Right atrium auricular region (tissue), 2 donors: ENCODE data around the gene GPC6. TPM values are rescaled to one million over a fixed set of nuclear protein-coding genes. Genes with fewer than 3 reads are reported as not detected.

ENCODE experiments used
- DNase-seq: peaks from one replicate; pipeline ENCODE4 v3.0.0-alpha.2; 2019; ENCODE audit warnings: low spot score
- H3K27ac ChIP-seq, 2 donors: fragments of 200-600 bp; sonication (generic); 1 replicate in 1 of 2; 2 replicates in 1 of 2; pipeline ENCODE4 v1.5.1; 2016 to 2019
- H3K27me3 ChIP-seq, 2 donors: fragments of 200-600 bp; sonication (generic); one replicate each; pipeline versions ENCODE4 v1.5.1 to v1.6.0; 2017 to 2019
- H3K36me3 ChIP-seq: fragments of 200-600 bp; sonication (generic); one replicate; pipeline ENCODE4 v1.5.1; 2016
- H3K4me1 ChIP-seq, 2 donors: fragments of 200-600 bp; sonication (generic); one replicate each; pipeline versions ENCODE4 v1.5.1 to v1.6.0; 2017 to 2019
- H3K4me3 ChIP-seq, 2 donors: fragments of 200-600 bp; sonication (generic); 1 replicate in 1 of 2; 2 replicates in 1 of 2; pipeline ENCODE4 v1.5.1; 2017 to 2019; ENCODE audit warnings: mild to moderate bottlenecking in 1 of 2, moderate library complexity in 1 of 2
- H3K9me3 ChIP-seq, 2 donors: fragments of 200-600 bp; sonication (generic); one replicate each; pipeline ENCODE4 v1.5.1; 2019
- total RNA-seq, 2 donors: library from RNA; depleted of rRNA; stranded (reverse); fragments of >200 nt; gene quantifications; one replicate each; pipeline ENCODE4 v1.1.0, GENCODE V29; 2016
- TF ChIP-seq, protein P1 (sequence below), 2 donors: fragments of 200-600 bp; sonication (generic); IDR thresholded peaks; one replicate each; pipeline ENCODE4 v1.5.1; 2019; ENCODE audit warnings: antibody characterized with exemption in 2 of 2

GPC6 gene
- total RNA-seq, 2 donors from 2014 or later = 1.3 to 3.8 TPM

DNA sequence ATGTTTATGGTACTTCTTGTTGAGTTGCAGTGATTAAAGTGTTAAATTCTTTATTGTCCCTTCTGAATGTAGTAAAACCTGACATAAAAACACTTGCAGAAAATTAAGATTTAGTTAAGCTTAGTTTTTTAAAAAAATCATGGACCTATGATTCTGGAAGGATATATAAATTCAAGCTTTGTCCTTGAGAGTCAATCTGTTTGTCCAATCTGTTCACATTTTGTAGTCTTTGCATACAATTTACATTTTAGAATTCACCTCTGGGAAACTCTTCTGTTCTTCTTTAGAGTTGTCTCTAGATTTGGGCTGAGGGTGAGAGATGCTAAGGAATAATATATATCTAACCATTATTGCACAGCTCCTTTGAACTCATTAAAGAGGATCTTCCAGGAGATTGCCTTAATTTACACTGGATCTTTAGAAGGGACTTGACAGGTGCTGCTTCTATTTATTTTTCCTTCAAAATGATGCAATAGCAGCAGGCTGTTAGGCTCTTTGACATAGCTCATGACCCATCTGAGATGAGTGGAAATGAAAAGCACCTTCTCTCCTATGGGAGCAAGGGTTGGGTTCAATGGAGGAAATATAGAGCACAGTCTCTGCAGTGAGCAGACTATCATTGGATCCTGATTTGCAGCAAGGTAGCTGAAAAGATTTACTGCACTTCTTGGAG is 433.9 kb downstream of the GPC6 start:
- no peak overlapping the region for H3K27ac ChIP-seq
- TF ChIP-seq, protein P1, sequence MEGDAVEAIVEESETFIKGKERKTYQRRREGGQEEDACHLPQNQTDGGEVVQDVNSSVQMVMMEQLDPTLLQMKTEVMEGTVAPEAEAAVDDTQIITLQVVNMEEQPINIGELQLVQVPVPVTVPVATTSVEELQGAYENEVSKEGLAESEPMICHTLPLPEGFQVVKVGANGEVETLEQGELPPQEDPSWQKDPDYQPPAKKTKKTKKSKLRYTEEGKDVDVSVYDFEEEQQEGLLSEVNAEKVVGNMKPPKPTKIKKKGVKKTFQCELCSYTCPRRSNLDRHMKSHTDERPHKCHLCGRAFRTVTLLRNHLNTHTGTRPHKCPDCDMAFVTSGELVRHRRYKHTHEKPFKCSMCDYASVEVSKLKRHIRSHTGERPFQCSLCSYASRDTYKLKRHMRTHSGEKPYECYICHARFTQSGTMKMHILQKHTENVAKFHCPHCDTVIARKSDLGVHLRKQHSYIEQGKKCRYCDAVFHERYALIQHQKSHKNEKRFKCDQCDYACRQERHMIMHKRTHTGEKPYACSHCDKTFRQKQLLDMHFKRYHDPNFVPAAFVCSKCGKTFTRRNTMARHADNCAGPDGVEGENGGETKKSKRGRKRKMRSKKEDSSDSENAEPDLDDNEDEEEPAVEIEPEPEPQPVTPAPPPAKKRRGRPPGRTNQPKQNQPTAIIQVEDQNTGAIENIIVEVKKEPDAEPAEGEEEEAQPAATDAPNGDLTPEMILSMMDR (IDR thresholded peaks at IDR 0.05) = no peak

GRCh38 chr13:93670866-93671265 is 444.3 kb downstream of the GPC6 start:
- no peak for DNase-seq
- Histone ChIP-seq H3K27ac (no peak overlapping the region), H3K9me3 (no peaks in the 10 kb centered on the region), H3K36me3 (no peaks in the 10 kb centered on the region), H3K4me3 (no peak overlapping the region), H3K27me3 (no peaks in the 10 kb centered on the region), H3K4me1 (no peaks in the 10 kb centered on the region)
- TF ChIP-seq, protein P1 (IDR thresholded peaks at IDR 0.05) = no peak

More for the DNA sequence above, 433.9 kb downstream of the GPC6 start:
- no peak for DNase-seq
- Histone ChIP-seq H3K27me3 (no peaks in the 10 kb centered on the region), H3K4me1 (no peaks in the 10 kb centered on the region), H3K4me3 (no peak overlapping the region), H3K36me3 (no peaks in the 10 kb centered on the region), H3K9me3 (peaks cover 0 to 24% of the 10 kb centered on the region in 2 donors)

DNA sequence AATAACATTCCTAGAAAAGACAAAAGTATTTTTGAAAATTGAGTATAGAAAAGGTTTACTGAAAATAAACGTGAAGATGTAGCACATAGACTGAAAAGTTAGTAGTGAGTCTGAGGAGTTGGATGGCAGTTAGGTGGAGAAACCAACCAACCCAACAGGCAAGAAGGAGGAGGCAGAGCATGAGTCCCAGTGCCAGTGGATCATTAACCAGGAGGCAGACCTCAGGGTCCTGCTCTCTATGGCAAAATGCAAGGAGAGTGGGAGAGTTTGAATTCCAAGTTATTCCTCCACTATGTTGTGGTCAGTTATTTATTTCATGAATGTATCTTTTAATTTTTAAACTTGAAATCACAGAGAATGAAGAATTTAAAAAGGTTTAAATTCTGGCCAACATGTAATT is 446.4 kb downstream of the GPC6 start:
- H3K36me3 ChIP-seq = no peaks in the 10 kb centered on the region
- H3K27ac ChIP-seq = no peak overlapping the region
- H3K27me3 ChIP-seq = no peaks in the 10 kb centered on the region
- DNase-seq = no peak
- H3K4me1 ChIP-seq = no peaks in the 10 kb centered on the region
- no peaks in the 10 kb centered on the region for H3K9me3 ChIP-seq
- no peak overlapping the region for H3K4me3 ChIP-seq
- TF ChIP-seq, protein P1 (IDR thresholded peaks at IDR 0.05) = no peak

DNA sequence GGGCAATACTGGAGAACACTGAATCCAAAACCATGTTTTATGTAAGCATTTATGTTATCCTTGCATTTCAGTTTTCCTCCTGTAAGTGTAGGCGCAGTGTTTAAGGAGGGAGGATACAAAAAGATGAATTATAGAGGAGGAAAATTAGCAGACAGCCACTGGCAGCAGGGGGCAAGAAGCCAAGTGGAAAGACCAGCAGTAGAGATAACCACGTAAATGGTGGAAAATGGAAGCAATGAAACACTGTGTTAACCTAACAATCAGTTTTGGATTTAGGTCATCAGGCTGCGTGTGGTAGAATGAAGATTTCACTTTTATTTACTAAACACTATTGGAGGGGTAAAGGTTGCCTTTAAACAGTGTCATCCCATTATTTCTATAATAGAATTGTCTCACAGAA is 447.3 kb downstream of the GPC6 start:
- Histone ChIP-seq H3K4me3 (no peak overlapping the region), H3K27me3 (no peaks in the 10 kb centered on the region), H3K27ac (no peak overlapping the region), H3K36me3 (no peaks in the 10 kb centered on the region), H3K4me1 (no peaks in the 10 kb centered on the region), H3K9me3 (no peaks in the 10 kb centered on the region)
- no peak for DNase-seq
- TF ChIP-seq, protein P1 (IDR thresholded peaks at IDR 0.05) = no peak

GRCh38 chr13:93674337-93674755 is 447.7 kb downstream of the GPC6 start:
- H3K4me3 ChIP-seq = no peak overlapping the region
- no peaks in the 10 kb centered on the region for H3K27me3 ChIP-seq
- TF ChIP-seq, protein P1 (IDR thresholded peaks at IDR 0.05) = no peak
- no peak overlapping the region for H3K27ac ChIP-seq
- no peaks in the 10 kb centered on the region for H3K36me3 ChIP-seq
- no peaks in the 10 kb centered on the region for H3K9me3 ChIP-seq
- no peak for DNase-seq
- H3K4me1 ChIP-seq = no peaks in the 10 kb centered on the region

GRCh38 chr13:93680329-93680728 is 453.7 kb downstream of the GPC6 start:
- Histone ChIP-seq H3K36me3 (no peaks in the 10 kb centered on the region), H3K27me3 (no peaks in the 10 kb centered on the region), H3K27ac (no peak overlapping the region), H3K9me3 (no peaks in the 10 kb centered on the region), H3K4me1 (no peaks in the 10 kb centered on the region), H3K4me3 (no peak overlapping the region)
- DNase-seq = no peak
- TF ChIP-seq, protein P1 (IDR thresholded peaks at IDR 0.05) = no peak
